Measurements from ENCODE around the gene CACNA2D4.

The CACNA2D4 gene

GRCh38 chr12:1915082-1915968, 3.1 kb downstream of the CACNA2D4 start:
- POLR2A ChIA-PET: no interaction called here
- CTCF ChIA-PET: no interaction called here
- no peak for TF ChIP-seq BHLHE40 (IDR thresholded peaks at IDR 0.05; ENCODE audit: borderline replicate concordance)
- no peak for TF ChIP-seq SP1 (IDR thresholded peaks at IDR 0.05)
- TF ChIP-seq TARDBP (IDR thresholded peaks at IDR 0.05): no peak
- TF ChIP-seq HDGF (IDR thresholded peaks at IDR 0.05; ENCODE audit: borderline replicate concordance): no peak
- no peak for TF ChIP-seq LEF1 (IDR thresholded peaks at IDR 0.05; ENCODE audit: borderline replicate concordance)
- no peak for TF ChIP-seq SUZ12 (IDR thresholded peaks at IDR 0.05)
- no peak for TF ChIP-seq ZNF384 (IDR thresholded peaks at IDR 0.05)
- no peak for TF ChIP-seq CTBP1 (IDR thresholded peaks at IDR 0.05; ENCODE audit: borderline replicate concordance)
- DNase-seq (ENCODE audit: extremely low spot score): peak; percentile 3

DNA sequence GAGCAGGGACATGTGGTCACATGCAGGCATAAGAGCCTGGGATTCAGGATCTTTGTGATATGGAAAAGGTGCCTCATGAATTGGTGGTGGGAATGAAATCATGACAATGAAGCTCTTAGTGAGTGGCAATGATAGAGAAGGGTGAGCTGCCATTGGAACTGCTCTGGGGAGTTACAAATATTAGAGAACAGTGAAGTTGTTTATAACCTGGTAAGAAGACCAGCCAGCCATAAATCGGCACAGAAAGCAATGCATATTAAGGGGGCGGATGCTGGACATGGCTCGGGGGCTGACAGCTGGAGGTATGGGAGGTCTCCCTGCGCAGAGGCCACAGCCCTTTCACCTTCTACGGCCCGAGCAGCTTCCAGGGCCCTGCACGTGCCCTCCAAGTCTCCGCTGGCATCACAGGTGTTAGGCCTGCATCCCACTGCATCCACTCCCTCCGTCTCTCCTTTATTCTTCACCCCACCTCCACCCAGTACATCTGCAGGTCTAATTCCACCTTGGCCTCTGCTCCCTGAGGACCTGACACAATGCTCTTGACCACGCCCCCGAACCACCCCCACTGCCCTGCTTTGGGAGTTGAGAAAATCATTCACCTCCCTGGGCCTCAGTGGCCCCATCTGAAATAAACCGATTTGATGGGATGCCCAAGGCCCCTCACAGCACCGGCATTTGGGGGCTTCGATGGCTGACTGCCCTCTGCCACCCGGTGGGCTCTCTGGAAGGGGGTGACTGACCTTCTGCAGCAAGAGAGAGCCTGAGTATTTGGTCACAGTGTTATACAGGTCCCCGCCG, 4.1 kb downstream of the CACNA2D4 start:
- no peak for TF ChIP-seq NFRKB (IDR thresholded peaks at IDR 0.05)
- no peak for TF ChIP-seq ELF4 (IDR thresholded peaks at IDR 0.05)
- no peak for TF ChIP-seq LEF1 (IDR thresholded peaks at IDR 0.05; ENCODE audit: borderline replicate concordance)
- TF ChIP-seq HDGF (IDR thresholded peaks at IDR 0.05; ENCODE audit: borderline replicate concordance): no peak
- TF ChIP-seq FOXM1 (IDR thresholded peaks at IDR 0.05; ENCODE audit: borderline replicate concordance): no peak
- TF ChIP-seq BHLHE40 (IDR thresholded peaks at IDR 0.05; ENCODE audit: borderline replicate concordance): no peak
- TF ChIP-seq FOXK2 (IDR thresholded peaks at IDR 0.05): no peak
- no peak for TF ChIP-seq L3MBTL2 (conservative IDR thresholded peaks at IDR 0.05)
- TF ChIP-seq, protein P1, sequence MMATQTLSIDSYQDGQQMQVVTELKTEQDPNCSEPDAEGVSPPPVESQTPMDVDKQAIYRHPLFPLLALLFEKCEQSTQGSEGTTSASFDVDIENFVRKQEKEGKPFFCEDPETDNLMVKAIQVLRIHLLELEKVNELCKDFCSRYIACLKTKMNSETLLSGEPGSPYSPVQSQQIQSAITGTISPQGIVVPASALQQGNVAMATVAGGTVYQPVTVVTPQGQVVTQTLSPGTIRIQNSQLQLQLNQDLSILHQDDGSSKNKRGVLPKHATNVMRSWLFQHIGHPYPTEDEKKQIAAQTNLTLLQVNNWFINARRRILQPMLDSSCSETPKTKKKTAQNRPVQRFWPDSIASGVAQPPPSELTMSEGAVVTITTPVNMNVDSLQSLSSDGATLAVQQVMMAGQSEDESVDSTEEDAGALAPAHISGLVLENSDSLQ (IDR thresholded peaks at IDR 0.05): no peak
- no peak for TF ChIP-seq ARNT (IDR thresholded peaks at IDR 0.05)
- no peak for TF ChIP-seq CTBP1 (IDR thresholded peaks at IDR 0.05; ENCODE audit: borderline replicate concordance)
- TF ChIP-seq SP1 (IDR thresholded peaks at IDR 0.05): no peak
- no peak for TF ChIP-seq FOXA1 (IDR thresholded peaks at IDR 0.05)
- TF ChIP-seq ZNF384 (IDR thresholded peaks at IDR 0.05): no peak
- no peak for TF ChIP-seq TARDBP (IDR thresholded peaks at IDR 0.05)
- no peak for TF ChIP-seq SUZ12 (IDR thresholded peaks at IDR 0.05)
- DNase-seq (ENCODE audit: extremely low spot score): peak; percentile 2
- ChIA-PET CTCF (no interaction called here), POLR2A (no interaction called here)

DNA sequence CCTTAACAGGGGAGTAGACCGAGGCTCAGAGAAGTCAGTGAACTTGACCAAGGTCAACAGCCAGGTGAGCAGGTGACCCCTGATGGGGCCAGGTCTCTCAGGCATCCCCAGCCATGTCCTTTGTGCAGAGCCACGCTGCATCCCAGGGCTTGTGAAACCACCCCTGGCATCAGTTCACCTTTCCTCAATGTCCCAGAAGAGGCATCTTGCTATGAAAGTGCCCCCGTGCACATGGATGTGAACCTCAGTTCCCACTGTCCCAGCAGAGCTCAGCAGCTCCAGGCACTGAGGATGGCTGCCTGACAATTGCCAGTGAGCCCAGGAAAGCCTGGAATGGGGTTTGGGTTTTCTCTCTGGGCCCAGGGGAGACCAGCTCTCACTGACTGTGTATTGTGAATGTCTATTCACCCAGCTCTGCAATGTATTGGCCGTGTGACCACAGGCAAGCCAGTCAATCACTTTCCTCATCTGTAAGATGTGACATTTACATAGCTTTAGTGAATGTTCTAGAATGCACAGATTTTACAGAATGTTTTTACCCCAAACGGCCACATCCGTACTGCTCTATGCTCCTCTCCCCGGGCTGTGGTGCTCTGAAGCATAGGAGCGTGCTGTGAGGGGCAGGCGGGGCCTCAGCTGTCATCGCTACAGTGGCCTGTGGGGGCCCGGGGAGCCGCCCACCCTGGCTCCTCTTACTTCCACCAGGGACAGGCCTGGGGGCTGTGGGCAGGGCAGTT, 4.9 kb downstream of the CACNA2D4 start:
- POLR2A ChIA-PET: no interaction called here
- no peak for TF ChIP-seq BHLHE40 (IDR thresholded peaks at IDR 0.05; ENCODE audit: borderline replicate concordance)
- TF ChIP-seq ELF4 (IDR thresholded peaks at IDR 0.05): no peak
- no peak for TF ChIP-seq L3MBTL2 (conservative IDR thresholded peaks at IDR 0.05)
- TF ChIP-seq ZNF384 (IDR thresholded peaks at IDR 0.05): no peak
- TF ChIP-seq FOXK2 (IDR thresholded peaks at IDR 0.05): no peak
- TF ChIP-seq TARDBP (IDR thresholded peaks at IDR 0.05): no peak
- TF ChIP-seq HDGF (IDR thresholded peaks at IDR 0.05; ENCODE audit: borderline replicate concordance): no peak
- TF ChIP-seq, protein P1 (IDR thresholded peaks at IDR 0.05): no peak
- TF ChIP-seq SP1 (IDR thresholded peaks at IDR 0.05): no peak
- no peak for TF ChIP-seq ARNT (IDR thresholded peaks at IDR 0.05)
- TF ChIP-seq FOXM1 (IDR thresholded peaks at IDR 0.05; ENCODE audit: borderline replicate concordance): no peak
- no peak for TF ChIP-seq SUZ12 (IDR thresholded peaks at IDR 0.05)
- no peak for TF ChIP-seq FOXA1 (IDR thresholded peaks at IDR 0.05)
- no peak for TF ChIP-seq CTBP1 (IDR thresholded peaks at IDR 0.05; ENCODE audit: borderline replicate concordance)
- no peak for TF ChIP-seq LEF1 (IDR thresholded peaks at IDR 0.05; ENCODE audit: borderline replicate concordance)
- TF ChIP-seq NFRKB (IDR thresholded peaks at IDR 0.05): no peak
- peak; percentile 4 for DNase-seq (ENCODE audit: extremely low spot score)
- CTCF ChIA-PET: no interaction called here

DNA sequence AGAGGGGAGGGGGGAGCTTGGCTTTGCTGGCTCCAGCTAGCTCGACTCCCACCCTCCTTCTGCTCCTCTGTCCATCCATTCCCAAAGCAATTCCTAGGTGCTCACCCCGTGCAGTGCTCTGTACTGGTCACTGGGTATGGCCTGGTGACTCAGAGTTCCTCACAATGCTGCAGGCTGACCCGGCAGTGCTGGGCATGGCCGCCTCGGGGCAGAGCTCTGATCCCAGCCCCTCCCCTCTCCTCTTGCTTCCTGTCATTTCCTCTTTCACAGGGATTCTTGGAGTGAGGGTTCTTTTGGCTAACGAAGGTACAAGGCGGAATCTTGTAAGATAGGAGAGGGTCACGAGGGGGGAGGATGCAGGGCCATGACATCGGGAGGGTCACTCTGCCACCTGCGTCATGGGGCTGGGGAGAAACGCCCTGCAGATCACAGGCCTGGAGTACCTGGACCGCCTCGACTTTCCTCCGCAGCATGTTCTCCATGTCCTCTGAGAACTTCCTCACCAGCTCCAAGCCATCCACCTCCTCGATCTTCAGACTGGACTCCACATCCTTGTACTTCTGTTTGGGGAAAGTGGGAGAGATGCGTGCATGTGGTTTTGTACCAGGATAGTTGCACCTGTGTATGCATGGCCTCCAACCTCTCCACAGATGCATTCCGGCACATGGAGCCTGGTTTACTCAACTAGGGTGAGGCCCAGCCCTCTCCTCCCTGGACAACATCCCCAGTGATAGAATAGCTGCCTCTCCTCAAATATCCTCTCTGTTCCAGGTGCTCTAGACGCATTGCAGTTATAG, 5.7 kb downstream of the CACNA2D4 start:
- ChIA-PET CTCF (no interaction called here), POLR2A (no interaction called here)
- no peak for TF ChIP-seq TARDBP (IDR thresholded peaks at IDR 0.05)
- no peak for TF ChIP-seq ELF4 (IDR thresholded peaks at IDR 0.05)
- TF ChIP-seq FOXA1 (IDR thresholded peaks at IDR 0.05): no peak
- TF ChIP-seq SP1 (IDR thresholded peaks at IDR 0.05): no peak
- TF ChIP-seq ZNF384 (IDR thresholded peaks at IDR 0.05): no peak
- TF ChIP-seq L3MBTL2 (conservative IDR thresholded peaks at IDR 0.05): no peak
- no peak for TF ChIP-seq SUZ12 (IDR thresholded peaks at IDR 0.05)
- no peak for TF ChIP-seq BHLHE40 (IDR thresholded peaks at IDR 0.05; ENCODE audit: borderline replicate concordance)
- no peak for TF ChIP-seq HDGF (IDR thresholded peaks at IDR 0.05; ENCODE audit: borderline replicate concordance)
- no peak for TF ChIP-seq LEF1 (IDR thresholded peaks at IDR 0.05; ENCODE audit: borderline replicate concordance)
- TF ChIP-seq FOXK2 (IDR thresholded peaks at IDR 0.05): no peak
- TF ChIP-seq FOXM1 (IDR thresholded peaks at IDR 0.05; ENCODE audit: borderline replicate concordance): no peak
- TF ChIP-seq, protein P1 (IDR thresholded peaks at IDR 0.05): no peak
- no peak for TF ChIP-seq NFRKB (IDR thresholded peaks at IDR 0.05)
- DNase-seq (ENCODE audit: extremely low spot score): peak; percentile 2

All from HEK293T (cell line).